Upper lobe of left lung (tissue), 4 donors: ENCODE data around the gene DDIAS.

Source experiments
- POLR2A ChIP-seq, 4 donors: fragments of 450-650 bp; IDR thresholded peaks; one replicate each; pipeline ENCODE4 v1.5.1; 2016 to 2017; ENCODE audit warnings: antibody characterized with exemption in 4 of 4, mild to moderate bottlenecking in 2 of 4
- POLR2AphosphoS5 ChIP-seq, 2 donors: sonication (generic); formaldehyde crosslinking; IDR thresholded peaks; one replicate each; pipeline ENCODE4 v1.5.1; 2017; ENCODE audit warnings: antibody characterized with exemption in 2 of 2
- TF ChIP-seq, protein P1 (sequence below), 6 experiments: fragments of 450-650 bp in 4 of 6; fragments of 200-600 bp in 2 of 6; sonication (generic) in 2 of 6; IDR thresholded peaks; one replicate each; pipeline ENCODE4 v1.5.1; 2016 to 2019; ENCODE audit warnings: antibody characterized with exemption in 6 of 6

DNA sequence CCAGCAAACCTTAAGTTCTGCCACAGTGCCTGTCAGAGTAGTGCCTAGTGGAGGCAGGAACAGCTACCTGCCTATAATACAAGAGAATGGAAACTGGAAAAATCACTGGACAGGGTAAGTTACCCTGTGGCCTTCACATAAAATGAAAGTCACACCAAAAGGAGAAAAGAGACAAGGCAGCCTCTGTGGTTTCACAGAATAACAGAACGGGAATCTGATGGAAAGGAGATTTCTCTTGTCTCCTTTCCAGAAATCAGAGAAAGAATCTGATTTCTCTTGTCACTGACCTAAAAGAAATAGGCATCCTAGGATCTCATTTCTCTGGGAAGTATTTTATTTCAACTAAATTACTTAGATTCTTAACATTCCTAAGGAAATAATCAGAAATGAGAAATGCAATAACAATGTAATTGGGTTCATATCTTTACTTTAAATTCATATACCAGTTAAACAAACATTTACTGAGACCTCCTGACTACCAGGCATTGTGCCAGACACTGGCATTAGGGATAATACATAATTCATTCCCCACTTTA, 42.9 kb upstream of the DDIAS start:
- TF ChIP-seq, protein P1, sequence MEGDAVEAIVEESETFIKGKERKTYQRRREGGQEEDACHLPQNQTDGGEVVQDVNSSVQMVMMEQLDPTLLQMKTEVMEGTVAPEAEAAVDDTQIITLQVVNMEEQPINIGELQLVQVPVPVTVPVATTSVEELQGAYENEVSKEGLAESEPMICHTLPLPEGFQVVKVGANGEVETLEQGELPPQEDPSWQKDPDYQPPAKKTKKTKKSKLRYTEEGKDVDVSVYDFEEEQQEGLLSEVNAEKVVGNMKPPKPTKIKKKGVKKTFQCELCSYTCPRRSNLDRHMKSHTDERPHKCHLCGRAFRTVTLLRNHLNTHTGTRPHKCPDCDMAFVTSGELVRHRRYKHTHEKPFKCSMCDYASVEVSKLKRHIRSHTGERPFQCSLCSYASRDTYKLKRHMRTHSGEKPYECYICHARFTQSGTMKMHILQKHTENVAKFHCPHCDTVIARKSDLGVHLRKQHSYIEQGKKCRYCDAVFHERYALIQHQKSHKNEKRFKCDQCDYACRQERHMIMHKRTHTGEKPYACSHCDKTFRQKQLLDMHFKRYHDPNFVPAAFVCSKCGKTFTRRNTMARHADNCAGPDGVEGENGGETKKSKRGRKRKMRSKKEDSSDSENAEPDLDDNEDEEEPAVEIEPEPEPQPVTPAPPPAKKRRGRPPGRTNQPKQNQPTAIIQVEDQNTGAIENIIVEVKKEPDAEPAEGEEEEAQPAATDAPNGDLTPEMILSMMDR (IDR thresholded peaks at IDR 0.05) = no peak
- no peak for TF ChIP-seq POLR2A (IDR thresholded peaks at IDR 0.05)
- TF ChIP-seq POLR2AphosphoS5 (IDR thresholded peaks at IDR 0.05) = no peak
